HG03135 (cell line): Measurements from ENCODE around the gene MYOCOS.

Experiments
- ATAC-seq: cut with Tn5 transposase; IDR thresholded peaks from one replicate; pipeline ENCODE4 v1.9.1; 2021; ENCODE audit warnings: mild to moderate bottlenecking, moderate library complexity; ENCODE audit not compliant: unreplicated experiment

The MYOCOS gene

GRCh38 chr1:171623651-171624331 is 1.7 kb downstream of the MYOCOS start:
- ATAC-seq: no peak

- no peak for ATAC-seq
These were observed 3.2 kb downstream of the MYOCOS start for GRCh38 chr1:171625225-171625624.

GRCh38 chr1:171627020-171627419 is 5.0 kb downstream of the MYOCOS start:
- no peak for ATAC-seq

GRCh38 chr1:171628225-171628624 is 6.2 kb downstream of the MYOCOS start:
- ATAC-seq: no peak

- no peak for ATAC-seq
These were observed 13.6 kb downstream of the MYOCOS start for GRCh38 chr1:171635661-171636060.

- no peak for ATAC-seq
These were observed 14.1 kb downstream of the MYOCOS start for GRCh38 chr1:171636141-171636540.

- ATAC-seq: no peak
These were observed 16.0 kb downstream of the MYOCOS start for GRCh38 chr1:171637928-171638576.

GRCh38 chr1:171640225-171640624 is 18.2 kb downstream of the MYOCOS start:
- no peak for ATAC-seq

GRCh38 chr1:171641076-171641864 is 19.2 kb downstream of the MYOCOS start:
- no peak for ATAC-seq

GRCh38 chr1:171642197-171642596 is 20.2 kb downstream of the MYOCOS start:
- ATAC-seq: no peak

- no peak for ATAC-seq
These were observed 21.1 kb downstream of the MYOCOS start for GRCh38 chr1:171643156-171643555.

- no peak for ATAC-seq
These were observed 22.9 kb downstream of the MYOCOS start for GRCh38 chr1:171644805-171645483.

GRCh38 chr1:171645553-171646248 is 23.7 kb downstream of the MYOCOS start:
- no peak for ATAC-seq

GRCh38 chr1:171646249-171646560 is 24.2 kb downstream of the MYOCOS start:
- no peak for ATAC-seq

GRCh38 chr1:171652234-171652822 is 30.3 kb downstream of the MYOCOS start, which contains the start of gene MYOC:
Gene MYOC, minus strand, starts transcription at chr1:171652688. Its CDS starts 77 bp downstream, at chr1:171652611.
- ATAC-seq: no peak

GRCh38 chr1:171653796-171654195 is 31.8 kb downstream of the MYOCOS start:
- ATAC-seq: no peak

GRCh38 chr1:171654201-171654941 is 32.3 kb downstream of the MYOCOS start:
- no peak for ATAC-seq

- no peak for ATAC-seq
These were observed 33.1 kb downstream of the MYOCOS start for GRCh38 chr1:171654942-171655745.

- ATAC-seq: no peak
These were observed 33.7 kb downstream of the MYOCOS start for GRCh38 chr1:171655746-171656116.
